NCI-H1092 (cell line): ENCODE measurements around the gene CCDC117.
"Not testable (repeated sequence)": the region's sequence is repeated elsewhere in the genome, so short reads cannot be mapped to it uniquely, and the experiment has no call there.

ENCODE experiments used
- DNase-seq: peaks from one replicate; lab custom pipeline; 2025; lab: John Stamatoyannopoulos, UW

CCDC117 gene

GRCh38 chr22:28801845-28802594 lies 29.5 kb downstream of the CCDC117 start:
- no peak for DNase-seq

- DNase-seq = no peak
These were observed 30.2 kb downstream of the CCDC117 start for GRCh38 chr22:28802595-28803123.

GRCh38 chr22:28805426-28805825 lies 32.9 kb downstream of the CCDC117 start:
- DNase-seq = not testable (repeated sequence)

- DNase-seq = no peak
These were observed 36.3 kb downstream of the CCDC117 start for GRCh38 chr22:28808716-28809355.

GRCh38 chr22:28810821-28811491 lies 38.5 kb downstream of the CCDC117 start:
- no peak for DNase-seq

- no peak for DNase-seq
These were observed 40.0 kb downstream of the CCDC117 start for GRCh38 chr22:28812516-28812915.

GRCh38 chr22:28813772-28814518 lies 41.5 kb downstream of the CCDC117 start:
- no peak for DNase-seq

- DNase-seq = no peak
These were observed 42.6 kb downstream of the CCDC117 start for GRCh38 chr22:28815111-28815510.

- DNase-seq = no peak
These were observed 43.2 kb downstream of the CCDC117 start for GRCh38 chr22:28815729-28816128.

- no peak for DNase-seq
These were observed 44.6 kb downstream of the CCDC117 start for GRCh38 chr22:28817064-28817463.

- DNase-seq = peak; percentile 31
These were observed 45.7 kb downstream of the CCDC117 start for GRCh38 chr22:28817919-28818859.

- DNase-seq = no peak
These were observed 47.0 kb downstream of the CCDC117 start for GRCh38 chr22:28819253-28820096.

- no peak for DNase-seq
These were observed 48.4 kb downstream of the CCDC117 start for GRCh38 chr22:28820885-28821284.

GRCh38 chr22:28821452-28821851 lies 49.0 kb downstream of the CCDC117 start:
- DNase-seq = no peak

GRCh38 chr22:28822930-28823551 lies 50.5 kb downstream of the CCDC117 start:
- peak; percentile 84 for DNase-seq

GRCh38 chr22:28824455-28824854 lies 52.0 kb downstream of the CCDC117 start:
- DNase-seq = not testable (repeated sequence)

- not testable (repeated sequence) for DNase-seq
These were observed 53.9 kb downstream of the CCDC117 start for GRCh38 chr22:28826430-28826829.

- no peak for DNase-seq
These were observed 54.4 kb downstream of the CCDC117 start for GRCh38 chr22:28826921-28827320.

- peak; percentile 60 for DNase-seq
These were observed 57.1 kb downstream of the CCDC117 start for GRCh38 chr22:28829358-28830181.
